Stimulated activated CD4-positive, alpha-beta T cell treated with anti-CD3 and anti-CD28 coated beads, Interleukin-15, amount 100 ng/mL, for 1 hour (primary cell): ENCODE data around the gene KIF3A.
A peak's percentile ranks its signal among the peaks of the same experiment; 100 is the strongest.

Experiments
- DNase-seq, 2 donors: peaks; one replicate each; pipeline ENCODE4 v3.0.0-alpha.2; 2020; ENCODE audit warnings: low read depth in 1 of 2, low spot score in 1 of 2

Gene KIF3A

GRCh38 chr5:132754947-132755346 lies 17.6 kb upstream of the KIF3A start:
- no peak for DNase-seq

- no peak for DNase-seq
Measured at GRCh38 chr5:132754111-132754510, 16.8 kb upstream of the KIF3A start.

GRCh38 chr5:132753135-132753987 lies 16.0 kb upstream of the KIF3A start:
- no peak for DNase-seq

GRCh38 chr5:132752581-132753125 lies 15.3 kb upstream of the KIF3A start:
- no peak for DNase-seq

GRCh38 chr5:132751971-132752580 lies 14.7 kb upstream of the KIF3A start:
- DNase-seq: no peak

- DNase-seq: no peak
Measured at GRCh38 chr5:132751444-132751843, 14.1 kb upstream of the KIF3A start.

GRCh38 chr5:132750471-132751230 lies 13.3 kb upstream of the KIF3A start:
- no peak for DNase-seq

GRCh38 chr5:132749506-132749905 lies 12.2 kb upstream of the KIF3A start:
- no peak for DNase-seq

- no peak for DNase-seq
Measured at GRCh38 chr5:132748522-132749000, 11.2 kb upstream of the KIF3A start.

GRCh38 chr5:132747616-132748440 lies 10.5 kb upstream of the KIF3A start:
- peak; percentile 24 to 25 for DNase-seq

- DNase-seq: peak; percentile 54 to 59
Measured at GRCh38 chr5:132746954-132747615, 9.7 kb upstream of the KIF3A start, which contains the start of gene CCNI2. Gene CCNI2 (plus strand): TSS chr5:132747426. CDS start chr5:132747496, 70 bp downstream.

GRCh38 chr5:132746592-132746953 lies 9.2 kb upstream of the KIF3A start:
- no peak for DNase-seq

GRCh38 chr5:132744659-132745058 lies 7.3 kb upstream of the KIF3A start:
- no peak for DNase-seq

GRCh38 chr5:132742626-132743025 lies 5.3 kb upstream of the KIF3A start:
- DNase-seq: no peak

GRCh38 chr5:132742158-132742557 lies 4.8 kb upstream of the KIF3A start:
- DNase-seq: no peak

- DNase-seq: no peak
Measured at GRCh38 chr5:132739232-132739631, 1.9 kb upstream of the KIF3A start.

- DNase-seq: no peak
Measured at GRCh38 chr5:132737982-132738681, 786 bp upstream of the KIF3A start.

GRCh38 chr5:132734687-132735086 lies 2.7 kb downstream of the KIF3A start:
- no peak for DNase-seq

- DNase-seq: no peak
Measured at GRCh38 chr5:132733499-132734148, 3.7 kb downstream of the KIF3A start.
